Stimulated activated CD4-positive, alpha-beta T cell treated with anti-CD3 and anti-CD28 coated beads, Interleukin-2, amount 100 ng/mL, for 48 hours (primary cell): ENCODE measurements around the gene TNNC1.

ENCODE experiments used
- DNase-seq, 2 donors: peaks; one replicate each; pipeline ENCODE4 v3.0.0-alpha.2; 2020

Gene TNNC1

DNA sequence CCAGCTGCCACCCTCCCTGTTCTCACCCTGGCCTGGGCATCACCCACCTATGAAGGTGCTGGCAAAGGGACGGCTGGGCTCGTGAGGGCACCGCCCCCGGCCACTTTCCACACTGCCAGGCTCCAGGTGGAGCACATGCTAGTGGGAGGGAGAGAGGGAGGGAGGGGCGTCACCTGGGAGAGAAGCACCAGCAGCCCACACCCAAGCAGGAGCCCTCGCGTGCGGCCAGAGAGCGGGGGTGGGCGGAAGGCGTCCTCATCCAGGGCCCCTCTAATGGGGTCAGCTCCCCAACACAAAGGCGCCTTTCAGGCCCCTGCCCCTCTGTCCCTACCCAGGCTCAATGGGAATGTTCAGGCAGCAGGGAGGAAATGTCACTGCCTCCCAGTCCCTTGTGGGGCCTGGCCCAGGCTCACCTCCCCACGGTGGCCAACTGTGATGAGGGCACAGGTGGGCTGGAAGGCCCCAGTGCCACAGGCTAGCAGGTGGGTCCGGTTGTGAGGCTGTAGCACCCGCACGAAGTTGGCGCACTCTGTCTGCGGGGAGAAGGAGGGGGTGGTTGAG, 12.0 kb downstream of the TNNC1 start:
- no peak for DNase-seq

GRCh38 chr3:52441091-52441771, 12.6 kb downstream of the TNNC1 start:
- DNase-seq: no peak

DNA sequence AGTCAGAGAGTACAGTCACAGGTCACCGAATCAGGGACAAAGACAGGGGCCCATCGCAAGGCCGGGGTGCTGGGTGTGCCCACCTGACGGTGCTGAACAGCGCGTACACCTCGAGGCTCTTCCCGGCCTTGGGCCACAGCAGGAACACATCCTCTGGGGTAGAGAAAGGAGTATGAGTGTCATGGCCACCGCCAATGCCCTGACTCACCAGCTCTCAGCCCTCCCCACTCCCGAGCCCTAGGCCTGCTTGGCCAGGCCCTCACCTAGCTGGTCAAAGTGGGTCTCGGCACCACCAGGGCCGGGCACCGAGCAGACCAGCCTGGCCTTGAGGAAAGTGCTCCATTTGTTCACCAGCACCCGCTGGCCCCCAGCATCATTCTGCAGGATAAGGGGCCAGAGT, 13.2 kb downstream of the TNNC1 start:
- DNase-seq: no peak

DNA sequence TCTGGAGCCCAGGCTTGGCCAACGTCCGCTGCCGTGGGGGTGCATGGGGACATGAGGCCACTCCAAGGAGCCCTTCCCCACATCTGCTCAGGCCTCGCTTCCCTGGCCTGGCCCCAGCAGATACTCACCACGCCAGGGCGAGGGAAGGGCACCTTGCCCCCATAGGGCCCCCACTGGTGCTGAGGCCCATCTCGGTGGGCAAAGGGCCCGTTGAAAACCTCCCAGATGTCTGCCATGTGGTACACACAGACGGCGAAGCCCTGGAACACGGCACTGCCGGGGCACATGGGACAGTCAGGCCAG, 13.6 kb downstream of the TNNC1 start:
- no peak for DNase-seq

- DNase-seq: no peak
Measured at GRCh38 chr3:52439426-52440248, 14.2 kb downstream of the TNNC1 start.

GRCh38 chr3:52438579-52439425, 15.0 kb downstream of the TNNC1 start:
- DNase-seq: no peak

DNA sequence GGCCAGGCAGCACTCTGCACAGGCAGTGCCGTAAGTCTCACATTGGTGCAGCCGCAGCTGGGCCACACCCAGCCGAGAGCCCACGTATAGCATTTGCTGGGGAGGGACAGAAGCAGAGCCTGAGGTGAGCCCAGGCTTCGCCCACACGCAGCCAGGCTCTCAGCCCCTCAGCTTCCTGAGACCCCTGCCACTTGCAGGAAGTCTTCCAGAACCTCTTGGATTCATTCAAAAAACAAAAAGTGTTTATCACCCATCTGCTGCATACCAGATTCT, 15.8 kb downstream of the TNNC1 start:
- no peak for DNase-seq

GRCh38 chr3:52437326-52438103, 16.3 kb downstream of the TNNC1 start:
- DNase-seq: no peak

DNA sequence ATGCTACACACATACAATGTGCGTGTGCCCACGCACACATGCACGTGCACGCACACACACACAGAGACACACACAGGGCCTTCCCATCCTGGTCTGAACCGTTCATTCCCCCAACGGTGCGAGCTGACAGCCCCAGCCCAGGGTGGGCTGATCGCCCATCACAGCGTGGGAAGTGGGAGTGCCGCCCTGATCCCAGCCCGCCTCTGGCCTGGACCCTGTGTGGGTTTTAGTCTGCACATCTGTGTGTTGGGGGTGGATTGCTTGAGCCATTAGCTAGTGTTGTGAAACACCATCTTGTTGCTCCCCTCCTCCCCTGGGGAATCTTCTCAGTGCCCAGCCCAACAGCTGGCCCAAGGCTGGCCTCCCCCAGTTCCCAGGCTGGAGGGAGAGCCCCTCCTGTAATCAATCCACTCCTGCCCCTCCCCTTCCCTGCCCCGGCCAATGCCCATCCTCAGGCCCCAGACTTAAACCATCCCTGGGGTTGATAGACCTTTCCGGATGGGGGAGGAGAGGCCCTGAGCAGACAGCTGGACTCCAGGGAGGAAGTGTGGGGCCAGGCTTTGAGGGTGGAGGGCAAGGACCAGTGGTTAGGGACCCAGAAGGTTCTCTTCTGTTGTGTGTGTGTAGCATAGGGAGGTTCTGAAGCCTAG, 17.2 kb downstream of the TNNC1 start:
- DNase-seq: no peak

DNA sequence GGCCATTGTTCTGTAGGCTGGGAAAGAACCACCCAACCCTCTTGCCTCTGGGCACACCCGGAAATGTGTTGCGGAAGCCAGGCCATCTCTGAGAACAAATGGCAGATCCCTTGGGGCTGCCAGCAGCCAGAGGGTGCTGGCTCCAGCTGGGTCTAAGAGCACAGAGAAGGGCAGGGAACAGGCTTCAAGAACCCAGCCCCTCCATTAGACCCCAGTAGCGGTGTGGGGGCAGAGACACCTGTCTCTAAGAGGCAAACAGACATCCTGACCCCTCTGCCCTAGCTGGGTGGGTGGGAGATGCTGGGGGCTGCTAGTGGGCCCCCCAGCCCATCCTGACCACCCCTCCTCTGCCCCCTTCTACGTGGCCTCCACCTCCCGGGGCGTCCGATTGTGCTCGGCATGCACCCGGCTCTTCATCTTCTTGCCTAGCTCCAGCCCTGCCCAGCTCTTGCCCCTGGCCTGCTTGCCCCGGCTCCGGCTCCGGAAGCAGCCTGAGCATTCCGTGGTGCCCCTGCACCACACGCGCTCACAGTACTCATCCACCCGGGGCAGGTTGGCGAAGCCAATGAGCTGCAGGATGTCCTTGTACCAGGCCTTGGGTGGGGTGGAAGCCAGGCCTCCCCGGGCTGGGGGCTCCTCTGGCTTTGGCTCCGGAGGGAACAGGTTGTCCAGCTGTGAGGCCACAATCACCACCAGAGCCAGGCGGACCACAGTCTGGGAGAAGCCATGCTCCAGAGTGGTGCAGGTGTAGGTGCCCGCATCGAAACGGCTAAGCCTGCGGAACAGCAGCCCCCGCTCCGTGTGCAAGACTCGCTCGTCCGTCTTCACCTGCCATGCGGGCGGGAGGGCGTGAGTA, 18.4 kb downstream of the TNNC1 start:
- DNase-seq: no peak

GRCh38 chr3:52434491-52435115, 19.2 kb downstream of the TNNC1 start:
- no peak for DNase-seq

- DNase-seq: no peak
Measured at GRCh38 chr3:52433996-52434479, 19.8 kb downstream of the TNNC1 start.

DNA sequence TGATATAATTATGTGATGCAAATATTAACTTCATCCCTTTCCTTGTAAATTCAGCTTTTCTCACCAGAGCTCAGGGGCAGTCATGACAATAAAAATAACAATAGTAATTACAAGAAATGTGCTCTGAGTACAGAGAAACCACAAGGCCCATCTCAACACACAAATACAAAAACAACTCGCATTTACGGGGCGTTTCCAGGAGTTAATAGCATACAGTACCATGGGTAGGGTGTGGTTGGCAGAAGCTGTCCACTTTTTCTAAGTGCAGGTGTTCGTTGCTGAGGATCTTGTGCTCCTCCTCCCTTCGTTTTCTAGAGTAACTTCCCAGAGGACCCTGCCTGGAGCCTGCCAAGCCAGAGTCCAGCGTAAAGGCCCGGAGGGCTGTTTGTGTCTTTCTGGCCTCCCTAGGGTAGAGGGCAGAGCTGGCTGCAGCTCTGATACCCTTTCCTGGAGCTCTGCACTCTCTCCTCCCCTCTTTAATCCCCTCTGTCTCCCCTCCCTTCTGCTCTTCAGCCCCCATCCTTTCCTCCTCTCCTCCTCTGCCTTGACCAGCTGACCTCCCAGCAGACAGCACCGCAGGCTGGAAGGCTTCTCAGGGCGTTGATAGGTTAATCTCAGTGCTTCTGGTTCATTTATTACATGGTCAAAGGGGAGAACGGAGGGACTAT, 20.4 kb downstream of the TNNC1 start:
- no peak for DNase-seq

GRCh38 chr3:52432691-52433141, 21.1 kb downstream of the TNNC1 start:
- no peak for DNase-seq

GRCh38 chr3:52432225-52432624, 21.6 kb downstream of the TNNC1 start:
- no peak for DNase-seq

DNA sequence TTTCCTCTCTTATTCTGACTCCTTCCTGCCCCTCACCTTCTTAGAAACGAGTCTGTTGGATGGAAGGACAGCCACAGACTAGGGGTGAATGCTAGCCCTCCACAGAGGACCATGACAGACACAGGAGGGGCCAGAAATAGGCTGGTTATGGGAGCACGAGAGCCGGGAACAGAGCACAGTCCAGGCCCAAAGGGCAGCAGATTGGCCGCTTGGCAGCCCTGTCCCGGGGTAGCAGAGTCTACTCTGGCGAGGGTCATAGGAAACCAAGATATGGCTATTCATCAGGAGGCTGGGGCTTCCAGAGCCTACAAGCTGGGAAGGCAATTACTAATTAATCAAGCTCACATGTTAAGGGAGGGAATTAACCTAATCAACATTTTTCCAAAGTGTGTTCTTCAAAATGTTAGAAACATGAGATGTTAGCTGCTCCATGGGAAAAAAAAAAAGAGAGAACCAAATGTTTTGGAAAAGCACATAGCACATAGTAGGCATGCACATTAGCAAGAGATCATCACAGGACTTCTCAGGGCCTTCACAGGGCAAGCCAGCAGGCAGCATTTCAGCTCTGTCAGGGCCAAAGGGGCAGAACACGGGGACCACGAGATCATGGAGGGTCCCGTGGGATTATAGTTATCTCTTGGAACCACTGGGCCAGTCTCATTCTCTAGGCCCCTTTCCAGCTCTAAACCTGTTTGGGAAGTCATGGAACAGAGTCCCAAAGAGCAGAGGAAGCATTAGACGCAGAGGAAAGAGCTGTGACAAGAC, 22.2 kb downstream of the TNNC1 start:
- no peak for DNase-seq

GRCh38 chr3:52430416-52430810, 23.4 kb downstream of the TNNC1 start:
- no peak for DNase-seq

DNA sequence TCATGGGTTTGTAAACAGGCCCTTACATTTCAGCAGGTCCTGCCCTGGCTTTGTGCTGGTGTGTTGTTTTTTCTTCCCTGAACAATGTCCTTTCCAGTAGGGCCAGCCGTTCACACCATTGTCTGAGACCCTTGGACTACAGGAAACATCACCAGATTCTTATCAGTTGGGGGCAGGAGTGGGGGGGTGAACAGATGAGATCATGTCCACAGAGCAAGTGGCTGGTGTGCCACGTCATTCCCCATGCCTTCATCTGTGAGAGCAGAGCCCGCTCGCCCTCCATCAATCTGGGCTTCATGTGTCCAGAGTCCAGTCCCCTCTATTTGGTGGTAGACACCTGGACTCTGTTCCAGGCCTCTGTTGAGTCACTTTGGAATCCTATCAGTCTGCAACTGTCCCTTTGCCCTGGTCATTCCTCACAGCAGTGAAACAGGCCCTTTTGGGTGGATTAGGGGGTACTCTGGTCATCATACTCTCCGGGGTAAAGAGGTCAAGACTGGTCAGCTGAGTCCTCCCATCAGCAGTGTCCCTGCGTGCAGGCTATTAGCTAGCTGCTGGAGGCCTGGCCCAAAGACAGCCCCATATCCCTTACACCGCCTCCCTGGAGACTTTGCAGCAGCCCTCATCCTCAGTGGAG, 23.9 kb downstream of the TNNC1 start:
- DNase-seq: no peak

GRCh38 chr3:52429031-52429430, 24.8 kb downstream of the TNNC1 start:
- DNase-seq: no peak
